ENCODE data around the gene TBC1D3B.
"Not testable (repeated sequence)": the region's sequence is repeated elsewhere in the genome, so short reads cannot be mapped to it uniquely, and the experiment has no call there.

TBC1D3B gene

DNA sequence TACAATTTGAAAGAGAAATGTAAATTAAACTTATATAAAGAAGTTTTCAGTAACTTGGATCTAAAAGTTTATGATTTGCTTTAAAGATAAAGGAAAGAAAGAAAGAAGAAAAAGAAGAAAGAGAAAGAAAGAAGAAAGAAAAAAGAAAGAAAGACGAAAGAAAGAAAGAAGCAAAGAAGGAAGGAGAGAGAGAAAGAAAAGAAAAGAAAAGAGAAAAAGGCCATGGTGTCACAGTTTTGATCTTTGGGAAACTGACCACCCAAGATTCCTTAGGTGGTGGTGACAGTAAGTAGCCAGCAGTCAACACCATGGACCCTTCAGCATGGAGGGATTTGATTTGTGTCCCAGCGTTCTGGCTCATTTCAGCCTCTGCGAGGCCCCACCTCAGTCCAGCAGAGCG is 24.7 kb upstream of the TBC1D3B start:
- not testable (repeated sequence) for DNase-seq (ENCODE audit: low read depth)

DNA sequence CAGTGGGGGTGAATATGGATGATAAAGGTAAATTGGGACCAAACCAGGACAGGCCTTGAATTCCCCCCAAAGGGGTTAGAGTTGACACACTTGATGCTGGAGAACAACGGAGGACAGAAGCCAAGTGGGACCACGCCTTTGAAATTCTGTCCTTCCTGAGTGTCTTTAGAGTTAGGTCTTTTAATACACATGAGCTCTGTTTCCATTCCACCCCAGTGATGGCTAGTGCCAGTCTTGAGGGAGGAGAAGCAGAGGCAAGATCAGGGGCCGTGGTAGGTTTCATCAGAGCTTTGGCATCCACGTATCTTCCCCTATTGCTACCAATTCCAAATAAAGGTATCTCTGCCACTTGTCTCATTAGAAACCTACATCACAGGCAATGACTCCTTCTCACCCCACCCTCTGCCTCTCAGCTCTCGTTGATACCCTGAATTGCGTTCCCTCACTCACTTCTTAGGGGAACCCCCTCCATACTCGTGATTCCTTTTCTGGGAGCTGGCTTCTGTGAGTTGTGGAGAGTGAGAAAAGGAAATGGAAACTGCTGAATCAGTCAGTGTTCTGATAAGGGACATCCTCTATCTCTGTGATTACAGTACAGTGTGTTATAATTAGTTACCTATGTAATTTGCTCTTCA is 22.5 kb upstream of the TBC1D3B start:
- no peak for DNase-seq (ENCODE audit: low read depth)

DNA sequence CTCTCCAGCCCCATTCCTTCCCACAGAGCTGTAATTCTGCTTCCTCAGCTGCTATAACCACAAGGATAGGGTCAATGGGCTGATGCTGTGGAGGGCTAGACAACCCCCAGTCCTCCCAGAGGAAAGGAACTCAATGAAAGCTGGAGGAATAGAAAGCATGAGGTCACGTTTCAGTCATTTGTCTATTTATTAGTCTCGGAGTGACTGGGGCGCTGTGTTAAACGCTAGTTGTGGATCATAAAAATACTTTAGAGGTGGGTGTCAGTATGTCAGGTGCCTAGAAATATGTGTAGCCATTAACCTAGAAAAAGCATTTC is 20.9 kb upstream of the TBC1D3B start:
- no peak for DNase-seq (ENCODE audit: low read depth)

DNA sequence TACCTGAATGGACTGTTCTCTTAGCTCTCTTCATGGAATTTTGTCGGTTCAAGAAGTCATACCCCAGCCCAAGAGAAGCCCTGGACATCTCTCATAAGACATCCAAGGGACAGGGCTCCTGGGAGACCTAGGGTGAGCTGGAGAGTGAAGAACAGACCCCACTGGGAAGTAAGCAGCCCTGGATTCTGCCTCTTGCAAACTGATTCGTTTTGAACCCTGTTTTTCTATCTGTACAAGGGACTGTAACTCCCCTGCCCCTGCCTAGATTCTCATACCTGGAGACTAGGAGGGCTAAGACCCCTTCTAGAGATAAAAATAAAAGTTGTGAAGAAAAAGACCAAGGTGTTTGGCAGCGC is 19.7 kb upstream of the TBC1D3B start:
- DNase-seq (ENCODE audit: low read depth), result no peak

DNA sequence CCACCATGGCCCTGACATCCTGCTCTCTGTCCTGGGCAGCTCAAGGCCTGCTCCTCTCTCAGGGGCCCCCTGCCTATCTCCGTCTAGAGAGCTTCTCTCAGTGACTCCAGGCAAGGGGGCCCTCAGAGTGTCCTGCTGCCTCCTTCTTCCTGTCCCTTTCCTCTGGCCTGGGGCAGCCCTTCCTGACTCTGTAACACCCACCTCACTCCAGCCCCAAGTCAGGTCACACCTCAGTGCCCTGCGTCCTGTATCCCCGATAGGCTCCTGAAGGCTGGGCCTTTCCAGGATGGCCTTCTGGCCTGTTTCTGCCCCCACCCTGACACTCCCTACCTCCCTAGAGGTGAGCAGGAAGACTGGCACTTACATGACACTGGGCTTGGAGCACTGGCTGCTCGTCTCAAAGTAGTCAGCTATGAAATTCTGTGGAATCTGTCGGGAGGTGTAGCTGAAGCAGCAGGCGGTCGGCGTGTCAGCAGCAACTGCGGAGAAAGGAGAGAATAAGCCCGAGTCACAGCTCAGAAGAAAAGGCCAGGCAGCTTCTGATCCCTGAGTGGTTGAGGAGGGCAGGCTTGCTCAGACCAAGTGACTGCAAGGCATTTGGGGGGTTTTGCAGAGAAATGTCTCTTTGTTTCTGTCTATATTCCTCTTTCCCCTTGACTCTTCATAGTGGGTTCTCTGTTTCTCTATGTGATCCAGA is 19.1 kb upstream of the TBC1D3B start:
- DNase-seq (ENCODE audit: low read depth), result no peak

DNA sequence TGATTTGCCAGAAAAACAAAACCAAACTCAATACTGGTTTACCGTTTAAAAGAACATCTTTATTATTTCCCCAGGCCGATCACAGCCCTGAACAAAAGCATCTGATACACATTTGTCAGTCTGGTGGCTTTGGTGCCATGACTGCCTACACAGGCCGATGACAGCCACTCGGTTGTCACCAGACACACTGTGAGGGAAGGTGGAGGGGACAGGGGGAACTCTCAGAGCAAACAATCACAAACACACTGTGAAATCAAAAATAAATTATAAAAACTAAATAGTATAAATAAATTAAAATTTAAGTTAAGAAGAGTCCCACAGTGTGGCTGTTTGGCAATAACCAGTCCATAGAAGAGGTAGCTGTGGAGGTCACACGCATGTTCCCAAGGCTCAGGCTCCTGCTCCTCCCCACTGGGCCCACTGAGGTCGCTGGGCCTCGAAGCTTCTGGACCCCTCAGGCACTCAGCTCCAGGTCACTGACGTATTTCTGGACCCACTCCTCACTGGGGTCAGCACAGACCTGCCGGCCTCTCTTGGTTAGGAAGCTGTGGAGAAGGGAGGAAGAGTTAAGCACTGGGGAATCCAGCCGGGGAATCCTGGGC is 18.5 kb upstream of the TBC1D3B start:
- not testable (repeated sequence) for DNase-seq (ENCODE audit: low read depth)

DNA sequence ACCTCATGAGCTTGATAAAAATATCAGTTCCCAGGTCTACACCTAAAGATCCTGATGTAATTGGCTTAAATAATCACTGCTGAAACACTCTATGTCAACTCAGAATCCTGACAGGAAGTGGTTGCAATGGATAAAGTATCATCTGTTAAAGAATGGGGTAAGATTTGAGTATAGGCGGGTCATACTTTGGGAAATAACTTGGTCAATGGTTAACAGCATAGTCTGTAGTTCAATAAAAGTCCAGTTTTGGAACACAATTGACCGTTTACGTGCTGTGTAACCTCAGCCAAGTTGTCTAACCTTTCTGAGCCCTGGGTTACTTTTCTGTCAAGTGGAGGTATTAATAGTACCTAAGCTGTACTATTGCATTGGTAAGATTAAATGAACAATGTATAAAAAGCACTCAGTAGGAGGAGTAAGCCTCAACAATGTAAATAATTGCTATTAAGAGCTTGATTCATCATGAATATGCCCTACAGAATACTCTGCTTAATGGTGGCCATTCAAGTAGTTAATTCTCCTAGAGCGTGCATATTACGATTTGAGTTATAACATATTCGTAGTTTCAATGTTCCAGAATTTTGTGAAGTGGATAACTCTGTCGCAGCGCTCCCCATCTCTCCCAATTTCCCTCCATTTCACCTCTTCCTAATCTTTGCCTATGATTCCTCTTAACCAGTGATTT is 17.9 kb upstream of the TBC1D3B start:
- not testable (repeated sequence) for DNase-seq (ENCODE audit: low read depth)

DNA sequence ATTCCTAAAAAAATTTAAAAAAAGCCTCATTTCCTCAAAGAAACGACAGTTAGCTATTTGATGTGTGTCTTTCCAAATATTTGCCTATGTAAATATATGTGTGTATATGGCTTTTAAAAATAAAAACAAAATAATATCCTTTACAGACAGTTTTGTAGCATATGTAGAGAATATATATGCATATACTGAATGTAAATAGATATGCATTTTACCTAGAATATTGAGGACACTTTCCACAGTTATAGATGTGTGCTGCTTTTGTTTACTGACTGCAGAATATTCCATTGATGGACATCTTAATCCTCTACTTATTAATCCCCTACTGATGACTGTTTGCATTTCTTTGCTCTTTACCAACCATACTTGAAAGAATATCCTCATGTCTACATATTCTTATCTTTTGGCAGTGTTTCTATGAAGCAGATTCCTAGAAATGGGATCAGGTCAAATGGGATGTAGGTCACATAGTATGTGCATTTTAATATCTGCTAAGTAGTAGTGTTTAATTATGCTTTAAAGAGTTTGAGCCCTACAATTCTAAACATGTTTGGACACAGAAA is 16.9 kb upstream of the TBC1D3B start:
- DNase-seq (ENCODE audit: low read depth), result no peak

DNA sequence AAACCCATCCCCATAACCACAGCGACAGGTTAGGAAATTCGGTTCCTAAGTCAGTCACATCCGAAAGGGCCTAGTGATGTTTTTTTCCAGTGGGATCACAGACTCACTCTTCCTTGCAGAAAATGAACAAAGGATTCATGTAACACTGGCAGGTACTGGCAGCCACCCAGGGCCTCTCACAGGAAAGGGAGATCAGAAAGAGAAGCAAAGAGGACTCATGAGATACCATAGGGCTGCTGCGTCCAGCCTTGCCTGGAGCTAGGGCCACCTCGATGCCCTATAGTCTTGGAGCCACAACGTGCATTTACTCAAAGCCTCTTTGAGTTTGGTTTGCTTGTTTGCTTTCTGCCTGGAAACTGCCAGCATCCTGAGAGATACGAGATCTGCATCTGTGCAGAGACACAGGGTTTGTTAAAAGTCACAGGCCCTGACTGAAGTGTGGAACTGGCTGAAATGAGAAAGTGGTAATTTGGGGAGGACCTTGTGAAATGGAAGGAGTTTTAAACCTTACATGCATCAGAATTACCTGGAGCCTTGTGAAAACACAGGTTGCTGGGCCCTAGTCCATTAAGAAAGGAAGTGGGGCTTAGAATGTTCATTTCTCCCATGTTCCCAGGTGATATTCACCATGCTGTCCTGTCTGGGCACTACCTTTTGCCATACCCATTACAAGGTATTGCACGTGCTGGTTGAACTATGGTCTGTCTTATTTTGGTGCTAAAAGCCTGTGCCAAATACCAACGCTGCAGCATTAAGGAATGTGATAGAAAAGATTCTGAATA is 14.3 kb upstream of the TBC1D3B start:
- DNase-seq (ENCODE audit: low read depth), result not testable (repeated sequence)

DNA sequence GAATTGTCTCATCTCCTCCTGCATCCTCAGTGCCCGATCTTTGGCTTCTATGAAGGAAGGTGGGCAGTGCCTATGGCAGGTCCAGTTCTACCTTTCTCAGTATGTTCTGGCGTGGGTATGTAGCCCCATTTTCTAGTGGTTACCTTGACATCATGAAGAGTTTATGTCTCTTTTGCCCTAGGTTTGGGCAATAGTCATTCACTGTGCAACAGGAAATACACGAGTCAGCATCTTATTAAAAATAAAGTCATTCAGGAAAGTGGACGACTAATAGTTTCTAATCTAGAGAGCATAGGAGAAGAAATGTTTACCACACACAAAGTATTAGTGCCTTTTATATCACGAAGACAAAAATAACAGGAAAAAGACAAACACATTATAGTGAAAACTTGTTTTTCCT is 13.6 kb upstream of the TBC1D3B start:
- DNase-seq (ENCODE audit: low read depth), result not testable (repeated sequence)

DNA sequence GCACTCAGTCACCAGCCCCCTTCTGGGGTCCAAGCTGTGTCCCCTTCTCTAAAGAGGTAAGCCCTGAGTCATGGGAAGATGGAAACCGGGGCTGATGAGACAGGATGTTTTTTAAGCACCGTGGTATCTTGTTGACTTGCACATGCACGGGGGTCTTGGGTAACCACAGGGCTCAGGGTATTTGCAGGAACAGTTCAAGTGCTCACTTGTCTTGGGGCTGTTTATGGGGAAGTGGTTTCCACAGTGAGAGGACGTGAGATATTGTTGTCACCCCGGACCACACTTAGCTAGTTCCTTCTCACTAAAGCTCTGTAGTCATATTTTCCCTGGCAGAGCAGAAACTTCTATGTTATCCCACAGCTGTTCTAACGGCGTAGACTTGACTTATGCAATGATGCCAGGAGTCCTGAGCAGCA is 12.5 kb upstream of the TBC1D3B start:
- DNase-seq (ENCODE audit: low read depth), result no peak

DNA sequence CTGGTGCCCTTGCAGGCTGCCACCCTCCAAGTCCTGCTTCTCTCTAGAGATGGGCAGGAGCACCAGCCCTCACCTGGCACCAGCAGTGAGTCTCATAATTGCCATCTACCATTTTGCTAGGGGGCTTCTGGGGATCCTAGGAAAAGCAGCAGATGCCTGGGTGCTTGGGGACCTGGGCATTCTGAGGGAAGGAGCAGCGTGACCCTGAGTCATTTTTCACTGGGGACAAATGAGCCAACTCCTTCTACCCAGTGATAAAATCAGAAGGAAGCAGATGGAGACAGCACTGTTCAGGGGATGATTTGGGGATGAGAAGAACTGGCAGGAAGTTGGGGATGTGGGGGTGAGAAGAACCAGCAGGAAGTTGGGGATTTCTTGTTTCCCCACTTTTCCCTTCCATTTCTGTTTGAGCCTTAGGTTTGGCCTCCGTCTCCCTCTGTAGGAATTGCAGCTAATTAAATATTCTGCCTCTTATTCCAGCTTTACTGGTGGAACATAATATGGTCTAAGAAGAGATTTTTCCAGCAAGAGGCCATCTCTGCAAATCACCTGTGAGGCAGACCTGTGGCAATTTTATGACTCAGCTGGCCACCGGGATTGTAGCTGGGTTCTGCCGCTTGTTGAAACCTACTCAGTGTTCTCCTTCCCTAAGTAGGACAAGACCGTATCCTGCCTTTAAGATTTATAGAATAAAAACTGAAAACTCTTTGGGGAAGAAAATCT is 11.7 kb upstream of the TBC1D3B start:
- not testable (repeated sequence) for DNase-seq (ENCODE audit: low read depth)

DNA sequence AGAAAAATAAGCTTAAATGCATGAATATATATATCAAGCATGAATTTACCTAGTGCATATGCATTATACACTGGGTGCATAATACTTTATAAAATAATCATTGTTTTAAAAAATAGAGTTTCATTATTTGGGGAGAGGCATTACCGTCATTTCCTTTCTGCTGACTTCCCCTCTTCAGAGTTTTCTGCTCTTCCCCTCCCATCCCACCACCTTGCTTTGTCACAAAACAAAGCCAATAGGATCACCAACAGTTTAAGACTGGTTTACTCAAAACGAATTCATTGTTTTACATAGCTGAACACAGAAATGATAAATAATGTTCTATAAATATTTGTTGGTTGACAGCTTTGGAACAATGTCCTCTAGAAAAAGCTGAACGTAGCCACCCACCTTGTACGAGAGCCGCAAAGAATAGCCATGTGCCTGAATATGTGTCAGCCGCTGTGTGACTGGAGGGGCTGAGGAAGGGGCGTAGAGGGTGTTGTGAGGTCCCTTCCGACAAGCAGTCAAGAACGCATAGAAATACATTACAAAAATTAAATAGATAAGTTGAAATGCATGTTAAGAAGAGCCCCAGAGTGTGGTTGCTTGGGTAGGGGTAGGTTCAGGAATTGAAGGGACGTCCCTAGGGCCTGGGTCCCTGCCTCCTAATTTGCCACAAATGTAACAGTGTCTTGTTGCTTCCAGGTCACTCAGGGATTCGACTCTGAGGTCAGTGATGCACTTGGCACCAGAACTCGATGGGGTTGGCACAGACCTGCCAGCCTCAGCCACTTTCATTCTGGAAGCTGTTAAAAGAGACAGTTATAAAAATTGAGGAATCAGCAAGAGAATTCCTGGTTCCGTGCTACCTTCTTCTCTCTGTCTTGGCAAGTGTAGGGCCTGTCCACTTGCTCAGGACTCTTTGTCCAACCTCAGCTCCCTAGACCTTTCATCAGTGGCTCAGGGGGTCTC is 10.7 kb upstream of the TBC1D3B start:
- DNase-seq (ENCODE audit: low read depth), result not testable (repeated sequence)

DNA sequence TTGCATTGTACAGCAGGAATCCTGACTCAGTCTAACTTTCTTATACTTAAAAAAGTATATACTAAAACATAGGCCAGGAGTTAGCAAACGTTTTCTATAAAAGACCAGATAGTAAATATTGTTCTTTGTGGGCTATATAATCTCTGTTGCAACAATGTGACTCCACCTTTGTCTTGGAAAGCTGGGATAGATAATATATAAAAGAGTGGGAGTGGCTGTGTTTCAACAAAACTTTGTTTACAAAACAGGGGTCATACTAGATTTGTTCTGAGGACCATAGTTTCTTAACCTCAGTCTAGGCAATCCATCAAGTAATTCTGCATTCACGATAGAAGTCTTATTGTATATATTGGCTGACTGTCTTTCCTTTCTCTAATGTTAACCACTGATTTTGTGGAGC is 9.0 kb upstream of the TBC1D3B start:
- no peak for DNase-seq (ENCODE audit: low read depth)

DNA sequence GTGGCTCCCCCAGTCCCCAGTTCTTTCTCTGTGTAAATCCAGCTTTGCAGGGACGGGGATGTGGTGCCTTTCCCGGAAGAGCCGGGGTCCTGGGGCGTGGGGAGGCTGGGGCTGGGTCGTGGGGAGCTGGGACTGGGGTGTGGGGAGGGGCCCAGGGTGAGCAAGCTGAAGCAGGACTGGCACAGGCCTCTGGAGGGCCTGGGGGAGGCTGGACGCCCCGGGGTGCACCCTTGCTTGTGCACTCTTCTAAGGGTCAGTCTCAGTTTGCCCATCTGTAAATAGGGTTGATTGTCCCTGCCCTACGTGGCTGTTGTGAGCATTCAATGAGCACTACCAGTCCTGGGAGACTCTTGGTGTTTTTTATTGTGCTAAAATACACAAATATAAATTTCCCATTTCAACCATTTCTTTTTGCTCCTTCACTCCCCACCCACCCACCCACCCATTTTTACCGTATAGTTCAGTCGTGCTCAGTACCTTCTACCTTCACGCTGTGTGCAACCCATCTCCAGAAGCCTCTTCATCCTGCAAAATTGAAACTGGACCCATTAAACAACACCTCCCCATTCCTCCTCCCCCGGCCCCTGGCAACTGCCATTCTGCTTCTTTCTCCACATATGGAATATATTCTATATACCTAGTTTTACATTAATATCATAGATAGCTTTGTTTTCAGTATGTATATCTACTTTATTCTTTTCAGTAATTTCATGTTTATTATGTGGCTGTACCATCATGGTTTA is 7.8 kb upstream of the TBC1D3B start:
- no peak for DNase-seq (ENCODE audit: low read depth)

DNA sequence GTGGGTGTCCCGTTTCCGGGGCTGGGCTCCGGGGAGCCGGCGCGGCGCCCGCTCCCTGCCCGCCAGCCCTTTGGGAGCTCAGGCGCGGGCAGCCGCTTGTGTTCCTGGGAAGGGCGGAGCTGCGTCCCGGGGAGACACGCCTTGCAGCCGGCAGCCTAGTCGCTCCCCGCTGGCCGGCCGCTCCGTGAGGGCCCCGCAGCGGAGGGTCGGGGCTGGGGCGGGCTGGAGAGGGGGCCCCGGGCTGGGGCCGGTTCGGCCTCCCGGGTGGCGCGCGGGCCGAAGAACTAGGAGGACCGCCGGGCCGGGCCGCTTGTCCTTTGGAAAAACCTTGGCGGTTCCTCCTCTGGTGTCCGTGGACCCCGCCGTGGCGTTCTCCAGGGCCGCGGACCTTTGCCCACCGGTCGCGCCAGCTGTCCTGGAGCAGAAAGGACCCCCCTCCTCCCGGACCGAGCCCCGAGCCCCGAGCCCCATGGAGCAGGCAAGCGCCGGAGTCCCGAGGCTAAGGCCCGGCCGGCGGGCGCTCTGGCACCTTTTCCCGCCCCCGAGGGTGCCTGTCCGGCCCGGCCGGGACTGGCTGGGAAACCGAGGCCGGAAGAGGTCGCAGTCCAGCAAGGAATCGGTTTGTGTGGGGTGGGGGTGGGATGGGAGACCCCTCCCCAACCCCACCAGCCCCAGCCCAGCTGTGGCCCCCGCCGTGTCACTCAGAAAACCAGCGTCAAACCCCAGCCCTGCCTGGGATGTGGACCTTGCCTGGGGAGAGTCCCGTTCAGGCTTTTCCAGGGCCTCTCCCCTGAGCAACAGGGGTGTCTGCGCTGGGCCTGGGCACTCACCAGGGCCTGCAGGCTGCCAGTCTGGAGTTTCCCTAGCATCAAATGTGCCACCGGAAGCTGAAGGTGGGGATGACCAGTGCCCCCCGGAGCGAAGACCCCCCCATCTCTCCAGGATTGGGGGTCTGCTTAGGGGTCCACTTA is 6.8 kb upstream of the TBC1D3B start:
- DNase-seq (ENCODE audit: low read depth), result no peak

DNA sequence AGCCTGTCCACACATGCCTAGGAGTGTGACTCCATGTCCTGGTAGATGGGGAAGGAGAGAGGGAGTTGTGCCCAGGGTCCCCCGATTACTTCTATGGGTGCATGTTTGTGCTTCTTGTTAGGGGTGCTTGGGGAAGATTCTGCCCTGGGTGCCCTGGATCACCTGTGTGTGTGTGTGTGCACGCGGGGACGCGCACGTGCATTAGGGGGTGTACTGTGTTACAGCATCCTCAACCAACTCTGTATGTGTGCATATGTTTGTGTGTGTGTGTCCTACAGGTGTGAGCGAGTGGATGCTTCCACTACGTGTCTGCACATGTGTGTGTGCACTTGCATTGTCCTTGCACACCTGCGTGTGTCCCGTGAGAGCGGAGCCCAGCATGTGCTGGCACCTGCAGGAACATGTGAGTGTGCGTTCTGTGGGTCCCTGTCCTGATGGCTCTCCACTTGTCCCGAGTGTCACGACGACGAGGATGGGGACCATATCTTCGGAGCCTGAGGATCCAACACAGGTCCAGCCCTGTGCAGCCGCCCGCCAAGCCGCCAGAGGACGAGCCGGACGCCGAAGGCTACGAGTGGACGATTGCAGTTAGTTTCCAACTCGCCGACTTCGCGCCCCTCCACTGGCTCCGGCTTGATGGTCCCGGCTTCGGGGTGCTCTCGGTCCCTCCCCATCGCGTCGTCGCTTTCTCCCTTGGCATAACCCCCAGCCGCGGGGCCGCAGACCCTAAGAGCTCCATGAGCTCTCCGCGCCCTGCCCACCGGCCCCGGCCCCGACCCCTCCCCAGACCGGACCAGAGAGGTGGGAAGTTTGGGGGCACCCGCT is 6.0 kb upstream of the TBC1D3B start:
- DNase-seq (ENCODE audit: low read depth), result no peak
